ENCODE results near the gene ARHGEF19.

DNA sequence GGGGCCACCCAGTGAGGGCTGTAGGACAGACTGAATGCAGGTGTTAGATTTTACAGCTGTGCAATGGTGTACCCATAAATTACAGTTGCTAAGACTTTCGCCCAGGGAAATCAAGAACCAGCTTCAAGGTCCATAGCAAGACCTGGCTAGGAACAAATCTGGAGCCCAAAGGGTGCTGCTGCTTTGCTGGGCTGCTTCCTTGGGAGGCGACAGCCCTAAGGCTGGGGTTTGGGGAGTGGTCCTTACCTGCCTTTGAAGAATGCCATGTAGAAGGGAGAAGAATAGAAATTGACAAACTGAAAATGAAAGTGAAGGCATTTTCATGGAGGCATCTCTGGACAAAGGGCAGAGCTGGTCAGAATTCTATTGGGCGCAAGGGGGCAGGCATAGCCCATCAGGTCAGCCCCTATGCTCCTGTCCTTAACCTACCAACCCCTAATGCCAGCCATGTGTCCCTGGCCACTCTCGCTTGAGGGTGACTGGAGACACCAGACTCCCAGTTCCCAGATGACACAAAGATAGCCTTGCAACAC is 7.6 kb upstream of the ARHGEF19 start:
- TF ChIP-seq ZFP30 (CRISPR knock-in tag; IDR thresholded peaks at IDR 0.05) (no peak), OSR1 (CRISPR knock-in tag; IDR thresholded peaks at IDR 0.05) (no peak), ZC3H10 (CRISPR knock-in tag; IDR thresholded peaks at IDR 0.05) (no peak), PATZ1 (CRISPR knock-in tag; IDR thresholded peaks at IDR 0.05; ENCODE audit: borderline replicate concordance) (no peak), RARB (CRISPR knock-in tag; IDR thresholded peaks at IDR 0.05) (no peak), ESRRG (CRISPR knock-in tag; IDR thresholded peaks at IDR 0.05) (no peak), BACH2 (CRISPR knock-in tag; IDR thresholded peaks at IDR 0.05; ENCODE audit: borderline replicate concordance) (no peak), TCF4 (CRISPR knock-in tag; IDR thresholded peaks at IDR 0.05; ENCODE audit: borderline replicate concordance) (no peak), CREB5 (CRISPR knock-in tag; IDR thresholded peaks at IDR 0.05; ENCODE audit: low read depth) (no peak)
- TF ChIP-seq, protein P1, sequence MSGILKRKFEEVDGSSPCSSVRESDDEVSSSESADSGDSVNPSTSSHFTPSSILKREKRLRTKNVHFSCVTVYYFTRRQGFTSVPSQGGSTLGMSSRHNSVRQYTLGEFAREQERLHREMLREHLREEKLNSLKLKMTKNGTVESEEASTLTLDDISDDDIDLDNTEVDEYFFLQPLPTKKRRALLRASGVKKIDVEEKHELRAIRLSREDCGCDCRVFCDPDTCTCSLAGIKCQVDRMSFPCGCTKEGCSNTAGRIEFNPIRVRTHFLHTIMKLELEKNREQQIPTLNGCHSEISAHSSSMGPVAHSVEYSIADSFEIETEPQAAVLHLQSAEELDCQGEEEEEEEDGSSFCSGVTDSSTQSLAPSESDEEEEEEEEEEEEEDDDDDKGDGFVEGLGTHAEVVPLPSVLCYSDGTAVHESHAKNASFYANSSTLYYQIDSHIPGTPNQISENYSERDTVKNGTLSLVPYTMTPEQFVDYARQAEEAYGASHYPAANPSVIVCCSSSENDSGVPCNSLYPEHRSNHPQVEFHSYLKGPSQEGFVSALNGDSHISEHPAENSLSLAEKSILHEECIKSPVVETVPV (CRISPR knock-in tag; IDR thresholded peaks at IDR 0.05), result no peak
